CD4-positive, CD25-positive, alpha-beta regulatory T cell (primary cell): Measurements from ENCODE around the gene TRMT6. TPM values are rescaled to one million over a fixed set of nuclear protein-coding genes. Genes with fewer than 3 reads are reported as not detected.

Experiments
- ATAC-seq, 2 donors: fragments of 150-1000 bp; cut with Tn5 transposase; one replicate each; pipeline ENCODE4 v1.10.0; 2021; ENCODE audit warnings: low read depth in 2 of 2, moderate number of reproducible peaks in 2 of 2, moderate library complexity in 1 of 2
- DNase-seq, 3 donors: peaks; one replicate each; pipeline versions ENCODE4 v3.0.0 to v3.0.0-alpha.2; 2012 to 2022; ENCODE audit warnings: mixed read lengths in 1 of 3
- H3K27ac ChIP-seq: one replicate; pipeline ENCODE4 v1.7.0; 2013; ENCODE audit warnings: mild to moderate bottlenecking, low read length; ENCODE audit not compliant: insufficient read depth, poor library complexity, severe bottlenecking
- H3K27me3 ChIP-seq: one replicate; pipeline ENCODE4 v1.7.0; 2013; ENCODE audit warnings: low read length; ENCODE audit not compliant: control insufficient read depth, insufficient read depth
- H3K36me3 ChIP-seq: one replicate; pipeline ENCODE4 v1.7.0; 2013; ENCODE audit warnings: mild to moderate bottlenecking, low read length, moderate library complexity; ENCODE audit not compliant: control insufficient read depth, insufficient read depth
- H3K4me1 ChIP-seq: 2 replicates; pipeline ENCODE4 v1.7.0; 2013; ENCODE audit warnings: mild to moderate bottlenecking, low read length; ENCODE audit not compliant: insufficient read depth, control insufficient read depth, poor library complexity, severe bottlenecking
- H3K4me3 ChIP-seq: one replicate; pipeline ENCODE4 v1.7.0; 2013; ENCODE audit warnings: low read depth, mild to moderate bottlenecking, low read length, moderate library complexity
- H3K9me3 ChIP-seq, 2 experiments: 1 replicate in 1 of 2; 2 replicates in 1 of 2; pipeline ENCODE4 v1.7.0; 2013; ENCODE audit warnings: low read length in 2 of 2, mild to moderate bottlenecking in 1 of 2, moderate library complexity in 1 of 2; ENCODE audit not compliant: control insufficient read depth in 2 of 2
- H3K27ac Mint-ChIP-seq, 3 donors: one replicate each; pipeline ENCODE4 v1.8.0; 2020 to 2022; ENCODE audit warnings: mild to moderate bottlenecking in 3 of 3, mixed read lengths in 3 of 3, moderate library complexity in 2 of 3
- H3K27me3 Mint-ChIP-seq: one replicate; pipeline ENCODE4 v1.8.0; 2022; ENCODE audit warnings: mild to moderate bottlenecking, mixed read lengths
- H3K36me3 Mint-ChIP-seq: one replicate; pipeline ENCODE4 v1.8.0; 2020; ENCODE audit warnings: mixed read lengths
- H3K4me1 Mint-ChIP-seq, 4 donors: one replicate each; pipeline ENCODE4 v1.8.0; 2020 to 2022; ENCODE audit warnings: mixed read lengths in 4 of 4, mild to moderate bottlenecking in 1 of 4
- H3K4me3 Mint-ChIP-seq, 4 donors: one replicate each; pipeline ENCODE4 v1.8.0; 2020 to 2022; ENCODE audit warnings: mild to moderate bottlenecking in 4 of 4, mixed read lengths in 4 of 4, moderate library complexity in 3 of 4
- H3K9me3 Mint-ChIP-seq, 7 donors: one replicate each; pipeline ENCODE4 v1.8.0; 2020 to 2022; ENCODE audit warnings: mixed read lengths in 7 of 7, mild to moderate bottlenecking in 3 of 7, moderate library complexity in 2 of 7
- polyA plus RNA-seq, 4 donors: library from polyadenylated mRNA; unstranded; fragments of 300-500 nt; fragmentation: Illumina TruSeq; gene quantifications; one replicate each; pipeline ENCODE4 v1.2.3, GENCODE V29; 2021
- total RNA-seq: library from RNA; stranded (reverse); gene quantifications from one replicate; pipeline ENCODE4 v1.2.3, GENCODE V29; 2022

The TRMT6 gene
- total and polyA plus RNA-seq, 5 donors from 2014 or later: 10.3 to 13.5 (median 11.3) TPM

DNA sequence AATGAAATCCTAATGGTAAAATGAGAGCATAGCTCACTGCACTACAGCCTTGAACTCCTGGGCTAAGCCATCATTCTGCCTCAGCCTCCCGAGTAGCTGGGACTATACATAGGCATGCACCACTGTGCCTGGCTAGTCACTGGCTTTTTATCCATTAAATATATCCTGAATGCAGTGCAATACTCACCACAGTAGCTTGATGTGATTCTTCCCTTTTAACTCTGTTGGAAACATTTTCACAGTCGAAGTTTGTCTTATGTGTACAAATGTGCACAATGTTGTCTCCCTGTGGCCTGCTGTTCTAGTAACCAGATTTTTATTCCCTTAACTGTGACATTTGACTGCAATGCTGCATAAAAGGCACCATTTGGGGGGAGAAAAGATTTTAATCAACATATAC, 56.7 kb downstream of the TRMT6 start:
- H3K27me3 ChIP-seq: peaks cover 16% of the 10 kb centered on the region
- H3K4me1 Mint-ChIP-seq: no peaks in the 10 kb centered on the region
- no peaks in the 10 kb centered on the region for H3K36me3 ChIP-seq
- H3K27me3 Mint-ChIP-seq: peaks cover 22% of the 10 kb centered on the region
- peak overlapping the region in 1 of 3 donors; percentile 39 for H3K27ac Mint-ChIP-seq
- DNase-seq: no peak
- no peak overlapping the region for H3K4me3 ChIP-seq
- no peak overlapping the region for H3K4me3 Mint-ChIP-seq
- no peaks in the 10 kb centered on the region for H3K4me1 ChIP-seq
- peaks cover 0 to 3% (median 0%) of the 10 kb centered on the region in 7 donors for H3K9me3 Mint-ChIP-seq
- H3K27ac ChIP-seq: no peak overlapping the region
- H3K36me3 Mint-ChIP-seq: no peaks in the 10 kb centered on the region
- no peak for ATAC-seq
- peaks cover 0 to 3% of the 10 kb centered on the region in 2 experiments for H3K9me3 ChIP-seq

DNA sequence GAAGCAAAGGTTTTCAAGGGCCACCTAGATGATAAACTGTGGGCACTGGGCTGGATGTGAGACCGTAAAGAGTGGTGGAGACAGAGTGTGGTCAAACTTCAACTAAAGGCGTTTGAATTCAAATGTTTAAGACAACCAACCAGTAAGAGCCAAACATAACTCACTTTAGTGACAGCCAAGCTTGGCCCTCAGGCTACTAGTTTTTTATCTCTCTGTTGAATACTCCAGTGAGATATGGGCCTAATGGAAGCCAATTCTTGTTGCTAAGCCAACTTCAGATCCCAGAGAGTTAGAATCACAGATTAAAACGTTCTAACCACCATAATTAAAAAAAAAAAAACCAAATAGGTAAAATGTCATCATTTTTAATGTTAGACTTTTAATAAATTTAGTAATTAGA, 57.3 kb downstream of the TRMT6 start:
- Histone ChIP-seq H3K36me3 (no peaks in the 10 kb centered on the region), H3K27ac (no peak overlapping the region), H3K4me1 (no peaks in the 10 kb centered on the region), H3K9me3 (no peaks in the 10 kb centered on the region), H3K4me3 (no peak overlapping the region), H3K27me3 (peaks cover 16% of the 10 kb centered on the region)
- Mint-ChIP-seq H3K9me3 (peaks cover 0 to 2% (median 0%) of the 10 kb centered on the region in 7 donors), H3K27me3 (peaks cover 22% of the 10 kb centered on the region), H3K4me1 (no peaks in the 10 kb centered on the region), H3K36me3 (no peaks in the 10 kb centered on the region), H3K4me3 (no peak overlapping the region), H3K27ac (no peak overlapping the region)
- DNase-seq (no peak), ATAC-seq (no peak)

DNA sequence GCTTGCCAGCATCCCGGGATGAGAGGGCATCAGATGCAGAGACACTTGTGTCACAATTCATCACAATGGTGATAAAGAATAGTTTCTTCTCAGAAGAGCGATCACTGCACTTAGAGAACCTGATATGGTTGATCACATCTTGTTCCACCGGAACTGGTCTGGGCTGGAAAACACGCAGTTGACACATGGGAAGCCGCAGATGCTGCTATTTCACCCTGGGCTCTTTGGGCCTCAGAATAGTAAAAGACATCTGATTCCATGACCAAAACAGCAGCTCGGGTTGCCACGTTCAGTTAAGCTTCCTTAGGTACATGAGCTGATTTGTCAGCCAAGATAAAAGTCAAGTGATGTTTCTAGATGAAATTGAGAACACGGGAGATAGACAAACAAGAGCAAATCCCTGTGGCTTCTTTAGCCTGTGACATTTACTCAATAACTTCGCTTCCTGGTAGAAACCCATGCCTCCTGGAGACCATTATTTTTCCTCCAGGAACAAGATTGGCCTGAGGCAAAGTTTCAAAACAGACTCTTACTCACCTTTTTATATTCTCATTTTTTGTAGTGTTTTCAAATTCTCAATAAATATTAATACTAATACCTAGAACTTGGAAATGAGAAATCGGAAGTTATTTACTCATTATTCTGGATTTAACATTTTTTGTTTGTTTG, 59.4 kb downstream of the TRMT6 start:
- Mint-ChIP-seq H3K9me3 (no peaks in the 10 kb centered on the region), H3K27me3 (peaks cover 16% of the 10 kb centered on the region), H3K27ac (no peak overlapping the region), H3K4me3 (no peak overlapping the region), H3K36me3 (no peaks in the 10 kb centered on the region), H3K4me1 (no peaks in the 10 kb centered on the region)
- H3K36me3 ChIP-seq: no peaks in the 10 kb centered on the region
- H3K27me3 ChIP-seq: peaks cover 2% of the 10 kb centered on the region
- no peak overlapping the region for H3K4me3 ChIP-seq
- H3K9me3 ChIP-seq: no peaks in the 10 kb centered on the region
- no peak overlapping the region for H3K27ac ChIP-seq
- DNase-seq (no peak), ATAC-seq (no peak)
- no peaks in the 10 kb centered on the region for H3K4me1 ChIP-seq

DNA sequence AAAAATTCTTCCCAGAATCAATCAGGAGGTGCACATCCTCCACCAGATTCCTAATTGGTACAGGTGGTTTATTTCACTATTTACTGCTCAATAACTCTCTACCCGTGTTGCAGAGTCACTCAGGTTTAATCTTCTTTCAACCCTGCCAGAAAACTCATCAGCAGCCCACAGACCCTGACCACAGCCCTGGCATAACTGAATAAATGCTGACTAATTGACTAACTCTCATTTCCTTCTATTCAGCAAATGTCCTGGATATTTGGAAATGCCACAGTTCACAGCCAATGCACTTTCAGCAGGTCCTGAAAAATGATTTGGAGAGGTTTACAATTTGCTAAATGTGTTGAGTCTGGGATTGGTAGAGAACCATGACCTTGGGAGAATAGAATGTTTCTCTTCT, 62.3 kb downstream of the TRMT6 start:
- Mint-ChIP-seq H3K36me3 (no peaks in the 10 kb centered on the region), H3K9me3 (no peaks in the 10 kb centered on the region), H3K27ac (no peak overlapping the region), H3K27me3 (peaks cover 9% of the 10 kb centered on the region), H3K4me1 (peaks cover 0 to 4% (median 0%) of the 10 kb centered on the region in 4 donors), H3K4me3 (no peak overlapping the region)
- Histone ChIP-seq H3K4me1 (no peaks in the 10 kb centered on the region), H3K4me3 (no peak overlapping the region), H3K27ac (no peak overlapping the region), H3K36me3 (no peaks in the 10 kb centered on the region), H3K27me3 (no peaks in the 10 kb centered on the region), H3K9me3 (no peaks in the 10 kb centered on the region)
- no peak for DNase-seq
- ATAC-seq: no peak

DNA sequence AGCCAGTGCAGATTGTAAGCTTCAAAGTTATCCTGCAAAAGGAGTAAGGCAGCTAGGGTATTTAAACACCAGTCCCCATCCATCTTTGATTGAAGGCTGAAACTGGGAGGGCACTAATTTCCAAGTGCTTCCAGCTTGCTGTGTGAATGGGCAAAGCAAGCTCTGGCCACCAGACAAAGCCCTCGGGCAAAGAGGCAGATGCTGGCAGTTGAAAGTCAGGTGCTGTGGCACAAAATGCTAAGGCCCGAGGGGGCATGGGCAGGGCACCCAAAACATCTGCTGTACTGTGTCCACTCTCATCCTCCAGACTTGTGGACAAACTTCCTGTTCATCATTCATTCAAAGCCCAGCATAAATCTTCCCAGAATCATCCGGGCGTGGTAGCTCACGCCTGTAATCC, 62.9 kb downstream of the TRMT6 start:
- no peaks in the 10 kb centered on the region for H3K36me3 ChIP-seq
- no peak overlapping the region for H3K4me3 Mint-ChIP-seq
- no peaks in the 10 kb centered on the region for H3K27me3 ChIP-seq
- H3K27ac ChIP-seq: no peak overlapping the region
- H3K4me3 ChIP-seq: no peak overlapping the region
- H3K4me1 Mint-ChIP-seq: peaks cover 0 to 4% (median 0%) of the 10 kb centered on the region in 4 donors
- H3K27me3 Mint-ChIP-seq: peaks cover 9% of the 10 kb centered on the region
- ATAC-seq (no peak), DNase-seq (no peak)
- H3K9me3 Mint-ChIP-seq: no peaks in the 10 kb centered on the region
- H3K9me3 ChIP-seq: no peaks in the 10 kb centered on the region
- no peaks in the 10 kb centered on the region for H3K4me1 ChIP-seq
- H3K27ac Mint-ChIP-seq: no peak overlapping the region
- H3K36me3 Mint-ChIP-seq: no peaks in the 10 kb centered on the region

Other genes with a start within 250 kb of the TRMT6 start
- gene SHLD1, start 200.1 kb downstream of the TRMT6 start, total RNA-seq: 10.4 TPM
- gene SHLD1, start 200.1 kb downstream of the TRMT6 start, polyA plus RNA-seq: 10 to 100 TPM; 25.8 to 46.6 (median 29.2) TPM
- gene CHGB, start 39.0 kb downstream of the TRMT6 start, total RNA-seq: 0.47 TPM
- 1 to 10 TPM in 1 of 4 donors, not detected in 3; 1.1 TPM for gene CHGB, start 39.0 kb downstream of the TRMT6 start, polyA plus RNA-seq
- gene MCM8, start 119 bp upstream of the TRMT6 start, total RNA-seq: 6.4 TPM
- 1 to 10 TPM in 2 of 4 donors, under 1 TPM in 2; 0.52 to 1.7 (median 1.0) TPM for gene MCM8, start 119 bp upstream of the TRMT6 start, polyA plus RNA-seq
- gene CRLS1, start 55.6 kb upstream of the TRMT6 start, total RNA-seq: 16.1 TPM
- gene CRLS1, start 55.6 kb upstream of the TRMT6 start, polyA plus RNA-seq: 10 to 100 TPM; 36.0 to 45.9 (median 42.3) TPM
- not detected for gene LRRN4, start 103.5 kb upstream of the TRMT6 start, total RNA-seq
- under 1 TPM in 1 of 4 donors, not detected in 3; 0.12 TPM for gene LRRN4, start 103.5 kb upstream of the TRMT6 start, polyA plus RNA-seq
- not detected for gene FERMT1, start 172.5 kb upstream of the TRMT6 start, total RNA-seq
- gene FERMT1, start 172.5 kb upstream of the TRMT6 start, polyA plus RNA-seq: not detected